ENCODE measurements around the gene ZSCAN22.

DNA sequence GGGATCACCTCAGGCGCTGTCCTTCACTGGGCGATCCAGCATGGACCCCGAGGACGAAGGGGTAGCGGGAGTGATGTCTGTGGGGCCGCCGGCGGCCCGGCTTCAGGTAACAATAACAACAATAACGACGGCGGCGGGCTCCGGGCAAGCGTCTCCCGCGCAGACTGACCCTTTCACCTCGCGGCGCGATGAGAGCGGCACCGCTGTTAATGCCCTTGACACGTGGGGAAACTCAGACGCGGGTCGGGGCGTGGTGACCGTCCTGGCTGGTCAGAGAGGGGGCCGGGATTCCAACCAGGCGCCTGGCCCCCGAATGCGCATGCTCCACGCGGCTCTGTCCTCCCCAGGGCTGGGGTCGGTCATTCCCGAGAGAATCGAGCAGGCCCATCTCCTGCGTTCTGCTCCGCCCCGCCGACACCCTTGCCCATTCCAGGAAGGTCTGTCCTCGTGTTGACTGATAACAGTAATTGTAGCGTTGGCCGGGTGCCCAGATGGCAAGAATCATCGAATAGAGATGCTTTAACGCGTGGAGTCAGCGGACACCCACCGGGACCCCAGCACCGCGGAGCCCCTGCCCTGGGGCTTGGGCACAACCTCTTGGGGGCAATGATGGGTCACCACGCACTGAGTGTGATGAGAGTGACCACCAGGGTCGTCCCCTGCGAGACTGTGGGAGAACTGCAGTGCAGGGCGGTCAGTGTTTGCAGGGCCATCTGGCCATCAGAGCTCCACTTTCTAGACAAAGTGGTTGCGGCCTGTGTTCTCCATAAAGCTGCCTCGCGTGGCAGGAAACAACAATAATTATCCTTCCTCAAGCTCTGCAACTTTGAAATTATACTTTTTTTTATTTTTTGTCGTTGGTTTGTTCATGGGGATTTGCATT, 47.5 kb upstream of the ZSCAN22 start:
- TF ChIP-seq, protein P1, sequence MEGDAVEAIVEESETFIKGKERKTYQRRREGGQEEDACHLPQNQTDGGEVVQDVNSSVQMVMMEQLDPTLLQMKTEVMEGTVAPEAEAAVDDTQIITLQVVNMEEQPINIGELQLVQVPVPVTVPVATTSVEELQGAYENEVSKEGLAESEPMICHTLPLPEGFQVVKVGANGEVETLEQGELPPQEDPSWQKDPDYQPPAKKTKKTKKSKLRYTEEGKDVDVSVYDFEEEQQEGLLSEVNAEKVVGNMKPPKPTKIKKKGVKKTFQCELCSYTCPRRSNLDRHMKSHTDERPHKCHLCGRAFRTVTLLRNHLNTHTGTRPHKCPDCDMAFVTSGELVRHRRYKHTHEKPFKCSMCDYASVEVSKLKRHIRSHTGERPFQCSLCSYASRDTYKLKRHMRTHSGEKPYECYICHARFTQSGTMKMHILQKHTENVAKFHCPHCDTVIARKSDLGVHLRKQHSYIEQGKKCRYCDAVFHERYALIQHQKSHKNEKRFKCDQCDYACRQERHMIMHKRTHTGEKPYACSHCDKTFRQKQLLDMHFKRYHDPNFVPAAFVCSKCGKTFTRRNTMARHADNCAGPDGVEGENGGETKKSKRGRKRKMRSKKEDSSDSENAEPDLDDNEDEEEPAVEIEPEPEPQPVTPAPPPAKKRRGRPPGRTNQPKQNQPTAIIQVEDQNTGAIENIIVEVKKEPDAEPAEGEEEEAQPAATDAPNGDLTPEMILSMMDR (IDR thresholded peaks at IDR 0.05), result no peak
- TF ChIP-seq POLR2A (IDR thresholded peaks at IDR 0.05), result no peak

Data from heart left ventricle (tissue), 13 donors.